Neural cell (in vitro differentiated cells): ENCODE measurements around the gene ADAMTS8. TPM values are rescaled to one million over a fixed set of nuclear protein-coding genes. Genes with fewer than 3 reads are reported as not detected.

Experiments used
- H2AFZ ChIP-seq: fragments of 200-600, 300-800 bp; sonication (generic), shearing (Covaris generic); 2 replicates; pipeline ENCODE4 v1.6.0; 2014; ENCODE audit warnings: low read depth, mild to moderate bottlenecking, antibody characterized with exemption, low read length, moderate library complexity
- H3F3A ChIP-seq: fragments of 200-600 bp; shearing (Covaris generic); 2 replicates; pipeline ENCODE4 v1.6.1; 2016; ENCODE audit warnings: mild to moderate bottlenecking, moderate library complexity, mixed read lengths, antibody characterized with exemption, low read length; ENCODE audit not compliant: insufficient read depth, poor library complexity, severe bottlenecking
- H3K27ac ChIP-seq: fragments of 200-600, 300-800 bp; sonication (generic), shearing (Covaris generic); 2 replicates; pipeline ENCODE4 v1.5.1; 2014; ENCODE audit warnings: mild to moderate bottlenecking, low read length, moderate library complexity
- H3K27me3 ChIP-seq: fragments of 300-800, 200-600 bp; sonication (generic), shearing (Covaris generic); 2 replicates; pipeline ENCODE4 v1.6.0; 2014; ENCODE audit warnings: mild to moderate bottlenecking, low read depth, low read length, moderate library complexity; ENCODE audit not compliant: insufficient read depth
- H3K36me3 ChIP-seq: fragments of 300-800, 200-600 bp; sonication (generic), shearing (Covaris generic); 2 replicates; pipeline ENCODE4 v1.5.1; 2014; ENCODE audit warnings: mild to moderate bottlenecking, antibody characterized with exemption, low read length, moderate library complexity; ENCODE audit not compliant: insufficient read depth
- H3K4me2 ChIP-seq: fragments of 300-800, 200-600 bp; sonication (generic), shearing (Covaris generic); 2 replicates; pipeline ENCODE4 v1.6.0; 2014; ENCODE audit warnings: mild to moderate bottlenecking, low read length
- H3K4me3 ChIP-seq: fragments of 300-800, 200-600 bp; sonication (generic), shearing (Covaris generic); 2 replicates; pipeline ENCODE4 v1.5.1; 2014; ENCODE audit warnings: mild to moderate bottlenecking, low read length, moderate library complexity
- H3K79me2 ChIP-seq: fragments of 200-600 bp; shearing (Covaris generic); replicated peaks from 2 replicates; pipeline ENCODE4 v1.6.0; 2014; ENCODE audit warnings: mild to moderate bottlenecking, low read length, moderate library complexity; ENCODE audit not compliant: insufficient read depth
- H3K9ac ChIP-seq: fragments of 300-800, 200-600 bp; sonication (generic), shearing (Covaris generic); 2 replicates; pipeline ENCODE4 v1.6.1; 2016; ENCODE audit warnings: mild to moderate bottlenecking, low read length, mixed read lengths
- H3K9me2 ChIP-seq: fragments of 200-600 bp; shearing (Covaris generic); 2 replicates; pipeline ENCODE4 v1.6.1; 2016; ENCODE audit warnings: mild to moderate bottlenecking, low read length, mixed read lengths; ENCODE audit not compliant: insufficient read depth
- H3K9me3 ChIP-seq: fragments of 200-600, 300-800 bp; sonication (generic), shearing (Covaris generic); 2 replicates; pipeline ENCODE4 v1.6.1; 2016; ENCODE audit warnings: mild to moderate bottlenecking, mixed run types, low read length, moderate library complexity, mixed read lengths
- H4K20me1 ChIP-seq: fragments of 200-600 bp; shearing (Covaris generic); 2 replicates; pipeline ENCODE4 v1.6.1; 2016; ENCODE audit warnings: mild to moderate bottlenecking, mixed run types; ENCODE audit not compliant: insufficient read depth
- EP300 ChIP-seq: fragments of 450-650 bp; conservative IDR thresholded peaks from 2 replicates; pipeline ENCODE4 v1.6.1; 2014; ENCODE audit warnings: antibody characterized with exemption, mild to moderate bottlenecking, moderate library complexity; ENCODE audit not compliant: poor library complexity, severe bottlenecking
- EZH2 ChIP-seq: fragments of 200-600, 300-800 bp; shearing (Covaris generic), sonication (generic); IDR thresholded peaks from 2 replicates; pipeline ENCODE4 v1.6.1; 2014; ENCODE audit warnings: antibody characterized with exemption, low read length, borderline replicate concordance, mild to moderate bottlenecking; ENCODE audit not compliant: insufficient read depth, poor library complexity, severe bottlenecking
- MXI1 ChIP-seq: fragments of 450-650 bp; conservative IDR thresholded peaks from 2 replicates; pipeline ENCODE4 v1.6.1; 2014; ENCODE audit warnings: antibody characterized with exemption, mild to moderate bottlenecking; ENCODE audit not compliant: poor library complexity, severe bottlenecking
- POLR2AphosphoS5 ChIP-seq: IDR thresholded peaks from 2 replicates; pipeline ENCODE4 v1.6.1; 2012
- RAD21 ChIP-seq: fragments of 450-650 bp; conservative IDR thresholded peaks from 2 replicates; pipeline ENCODE4 v1.6.1; 2014; ENCODE audit warnings: antibody characterized with exemption, mild to moderate bottlenecking, moderate library complexity
- SMC3 ChIP-seq: fragments of 450-650 bp; conservative IDR thresholded peaks from 2 replicates; pipeline ENCODE4 v1.6.1; 2014; ENCODE audit warnings: antibody characterized with exemption, mild to moderate bottlenecking, moderate library complexity; ENCODE audit not compliant: poor library complexity
- TAF1 ChIP-seq: IDR thresholded peaks from 2 replicates; pipeline ENCODE4 v1.6.1; 2012; ENCODE audit warnings: low read depth
- polyA plus RNA-seq: library from polyadenylated mRNA; depleted of rRNA; stranded (reverse); fragments of >200 nt; gene quantifications from 2 replicates; pipeline ENCODE4 v1.2.3, GENCODE V29; 2014
- TF ChIP-seq, protein P1 (sequence below): IDR thresholded peaks from 2 replicates; pipeline ENCODE4 v1.6.1; 2012; ENCODE audit warnings: borderline replicate concordance
- TF ChIP-seq, protein P2 (sequence below): fragments of 450-650 bp; IDR thresholded peaks from 2 replicates; pipeline ENCODE4 v1.5.1; 2014; ENCODE audit warnings: antibody characterized with exemption, mild to moderate bottlenecking, moderate library complexity; ENCODE audit not compliant: poor library complexity, severe bottlenecking

The ADAMTS8 gene
- polyA plus RNA-seq, 1 donor from 2014 or later = 0.94 TPM

DNA sequence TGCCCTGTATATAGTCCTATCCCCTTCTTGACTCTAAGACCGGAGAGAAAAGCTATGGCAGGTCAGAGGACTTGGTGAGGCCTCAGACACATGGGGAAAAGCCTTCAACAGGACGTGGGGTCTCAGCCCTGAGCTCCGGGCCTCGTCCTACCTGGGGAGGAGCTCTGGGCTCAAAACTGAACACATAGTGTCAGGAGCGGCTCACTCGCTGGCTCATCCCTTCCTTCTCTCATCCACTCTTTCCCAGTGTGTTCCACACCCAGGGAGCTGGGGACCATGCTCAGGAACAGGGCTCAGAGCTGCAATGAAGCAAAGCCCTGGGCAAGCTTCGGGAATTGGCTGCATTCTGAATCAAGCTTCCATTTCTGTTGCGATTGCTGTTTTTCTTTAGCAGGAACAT lies 34.5 kb upstream of the ADAMTS8 start:
- H3K4me3 ChIP-seq = no peak overlapping the region
- H3K79me2 ChIP-seq = no peaks in the 10 kb centered on the region
- H3K4me2 ChIP-seq = no peak overlapping the region
- no peaks in the 10 kb centered on the region for H3K27me3 ChIP-seq
- no peaks in the 10 kb centered on the region for H3F3A ChIP-seq
- no peaks in the 10 kb centered on the region for H3K9me3 ChIP-seq
- H3K9ac ChIP-seq = no peak overlapping the region
- H3K9me2 ChIP-seq = no peaks in the 10 kb centered on the region
- no peak overlapping the region for H3K27ac ChIP-seq
- H3K36me3 ChIP-seq = no peaks in the 10 kb centered on the region
- H2AFZ ChIP-seq = no peak overlapping the region
- H4K20me1 ChIP-seq = no peaks in the 10 kb centered on the region
- TF ChIP-seq, protein P1, sequence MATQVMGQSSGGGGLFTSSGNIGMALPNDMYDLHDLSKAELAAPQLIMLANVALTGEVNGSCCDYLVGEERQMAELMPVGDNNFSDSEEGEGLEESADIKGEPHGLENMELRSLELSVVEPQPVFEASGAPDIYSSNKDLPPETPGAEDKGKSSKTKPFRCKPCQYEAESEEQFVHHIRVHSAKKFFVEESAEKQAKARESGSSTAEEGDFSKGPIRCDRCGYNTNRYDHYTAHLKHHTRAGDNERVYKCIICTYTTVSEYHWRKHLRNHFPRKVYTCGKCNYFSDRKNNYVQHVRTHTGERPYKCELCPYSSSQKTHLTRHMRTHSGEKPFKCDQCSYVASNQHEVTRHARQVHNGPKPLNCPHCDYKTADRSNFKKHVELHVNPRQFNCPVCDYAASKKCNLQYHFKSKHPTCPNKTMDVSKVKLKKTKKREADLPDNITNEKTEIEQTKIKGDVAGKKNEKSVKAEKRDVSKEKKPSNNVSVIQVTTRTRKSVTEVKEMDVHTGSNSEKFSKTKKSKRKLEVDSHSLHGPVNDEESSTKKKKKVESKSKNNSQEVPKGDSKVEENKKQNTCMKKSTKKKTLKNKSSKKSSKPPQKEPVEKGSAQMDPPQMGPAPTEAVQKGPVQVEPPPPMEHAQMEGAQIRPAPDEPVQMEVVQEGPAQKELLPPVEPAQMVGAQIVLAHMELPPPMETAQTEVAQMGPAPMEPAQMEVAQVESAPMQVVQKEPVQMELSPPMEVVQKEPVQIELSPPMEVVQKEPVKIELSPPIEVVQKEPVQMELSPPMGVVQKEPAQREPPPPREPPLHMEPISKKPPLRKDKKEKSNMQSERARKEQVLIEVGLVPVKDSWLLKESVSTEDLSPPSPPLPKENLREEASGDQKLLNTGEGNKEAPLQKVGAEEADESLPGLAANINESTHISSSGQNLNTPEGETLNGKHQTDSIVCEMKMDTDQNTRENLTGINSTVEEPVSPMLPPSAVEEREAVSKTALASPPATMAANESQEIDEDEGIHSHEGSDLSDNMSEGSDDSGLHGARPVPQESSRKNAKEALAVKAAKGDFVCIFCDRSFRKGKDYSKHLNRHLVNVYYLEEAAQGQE = no peak
- TF ChIP-seq POLR2AphosphoS5 (no peak), EP300 (no peak), MXI1 (no peak), SMC3 (no peak), EZH2 (no peak), RAD21 (no peak), TAF1 (no peak)
- TF ChIP-seq, protein P2, sequence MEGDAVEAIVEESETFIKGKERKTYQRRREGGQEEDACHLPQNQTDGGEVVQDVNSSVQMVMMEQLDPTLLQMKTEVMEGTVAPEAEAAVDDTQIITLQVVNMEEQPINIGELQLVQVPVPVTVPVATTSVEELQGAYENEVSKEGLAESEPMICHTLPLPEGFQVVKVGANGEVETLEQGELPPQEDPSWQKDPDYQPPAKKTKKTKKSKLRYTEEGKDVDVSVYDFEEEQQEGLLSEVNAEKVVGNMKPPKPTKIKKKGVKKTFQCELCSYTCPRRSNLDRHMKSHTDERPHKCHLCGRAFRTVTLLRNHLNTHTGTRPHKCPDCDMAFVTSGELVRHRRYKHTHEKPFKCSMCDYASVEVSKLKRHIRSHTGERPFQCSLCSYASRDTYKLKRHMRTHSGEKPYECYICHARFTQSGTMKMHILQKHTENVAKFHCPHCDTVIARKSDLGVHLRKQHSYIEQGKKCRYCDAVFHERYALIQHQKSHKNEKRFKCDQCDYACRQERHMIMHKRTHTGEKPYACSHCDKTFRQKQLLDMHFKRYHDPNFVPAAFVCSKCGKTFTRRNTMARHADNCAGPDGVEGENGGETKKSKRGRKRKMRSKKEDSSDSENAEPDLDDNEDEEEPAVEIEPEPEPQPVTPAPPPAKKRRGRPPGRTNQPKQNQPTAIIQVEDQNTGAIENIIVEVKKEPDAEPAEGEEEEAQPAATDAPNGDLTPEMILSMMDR = no peak

DNA sequence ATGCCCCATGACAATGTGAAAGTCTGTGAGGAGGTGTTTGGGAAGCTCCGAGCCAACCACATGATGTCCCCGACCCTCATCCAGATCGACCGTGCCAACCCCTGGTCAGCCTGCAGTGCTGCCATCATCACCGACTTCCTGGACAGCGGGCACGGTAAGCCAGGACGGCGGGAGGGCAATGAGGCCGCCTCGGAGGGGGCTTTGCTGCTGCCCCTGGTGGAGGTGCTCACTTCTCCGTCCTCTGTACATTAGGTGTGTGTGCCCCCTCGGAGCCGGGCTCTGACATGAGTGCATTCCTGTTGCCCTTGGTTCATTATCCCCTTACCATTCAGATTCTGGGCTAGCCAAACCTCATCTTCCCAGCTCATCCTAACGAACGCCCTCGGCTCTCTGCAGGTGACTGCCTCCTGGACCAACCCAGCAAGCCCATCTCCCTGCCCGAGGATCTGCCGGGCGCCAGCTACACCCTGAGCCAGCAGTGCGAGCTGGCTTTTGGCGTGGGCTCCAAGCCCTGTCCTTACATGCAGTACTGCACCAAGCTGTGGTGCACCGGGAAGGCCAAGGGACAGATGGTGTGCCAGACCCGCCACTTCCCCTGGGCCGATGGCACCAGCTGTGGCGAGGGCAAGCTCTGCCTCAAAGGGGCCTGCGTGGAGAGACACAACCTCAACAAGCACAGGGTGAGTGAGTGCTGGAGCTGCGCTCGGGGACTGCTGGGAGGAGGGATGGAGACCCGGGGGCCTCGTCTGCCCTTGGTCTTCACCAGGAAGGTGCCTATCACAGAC lies 33.9 kb upstream of the ADAMTS8 start:
- Histone ChIP-seq H4K20me1 (no peaks in the 10 kb centered on the region), H3K27me3 (no peaks in the 10 kb centered on the region), H3K9ac (no peak overlapping the region), H3K9me2 (no peaks in the 10 kb centered on the region), H3K27ac (no peak overlapping the region), H3K36me3 (no peaks in the 10 kb centered on the region), H3F3A (no peaks in the 10 kb centered on the region), H3K9me3 (no peaks in the 10 kb centered on the region), H3K4me3 (no peak overlapping the region), H3K4me2 (no peak overlapping the region), H3K79me2 (no peaks in the 10 kb centered on the region), H2AFZ (no peak overlapping the region)
- TF ChIP-seq POLR2AphosphoS5 = no peak
- TF ChIP-seq, protein P2 = no peak
- TF ChIP-seq EP300 = no peak
- no peak for TF ChIP-seq TAF1
- no peak for TF ChIP-seq RAD21
- no peak for TF ChIP-seq SMC3
- no peak for TF ChIP-seq EZH2
- TF ChIP-seq, protein P1 = no peak
- no peak for TF ChIP-seq MXI1
